Measurements from ENCODE around the gene UBE2H.
"Not testable (repeated sequence)": the region's sequence is repeated elsewhere in the genome, so short reads cannot be mapped to it uniquely, and the experiment has no call there.

The UBE2H gene

DNA sequence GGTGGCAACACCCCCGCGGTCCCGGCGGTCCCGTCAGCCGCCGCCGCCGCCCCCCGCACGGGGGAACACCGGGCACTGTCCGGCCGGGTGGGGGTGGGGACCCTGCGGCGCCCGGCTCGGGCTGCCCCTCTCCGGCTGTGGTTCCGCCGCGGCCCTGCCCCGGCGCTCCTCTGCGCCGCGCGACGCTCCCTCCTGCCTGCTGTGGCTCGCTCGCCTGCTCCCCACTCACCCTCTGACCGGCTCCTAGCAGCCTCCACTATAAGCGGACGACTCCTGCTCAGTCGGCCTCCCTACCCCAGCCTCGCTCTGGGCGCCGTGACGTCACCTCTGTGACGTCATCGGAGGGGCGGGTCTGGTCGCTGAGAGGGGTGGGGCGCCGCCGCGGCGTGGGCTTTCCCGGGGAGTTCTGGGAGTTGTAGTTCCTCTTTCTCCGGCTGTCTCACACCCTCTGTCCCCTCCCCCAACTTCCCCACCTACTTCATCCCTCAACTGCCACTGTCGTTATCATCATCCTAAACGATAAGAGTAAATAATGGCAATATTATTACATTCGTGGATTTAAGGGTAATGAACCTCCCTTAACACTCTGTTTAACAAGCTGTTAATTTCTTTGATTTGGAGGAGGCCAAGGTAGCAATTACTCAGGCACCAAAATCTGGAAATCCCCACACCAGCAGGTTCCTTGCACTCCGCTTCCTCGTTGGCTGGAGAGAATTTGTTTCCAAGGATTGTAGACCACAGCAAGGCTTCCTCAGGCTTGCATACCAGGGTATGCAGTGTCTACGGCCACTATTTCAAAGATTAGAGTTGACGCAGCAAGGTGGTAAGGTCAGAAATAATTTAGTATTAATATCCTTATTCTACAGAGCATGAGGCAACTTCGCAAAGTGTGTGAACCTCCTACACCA is at the start of gene UBE2H:
Gene UBE2H, minus strand, starts transcription at position 308 of the 908 bp plus-strand sequence. CDS start 405 bp downstream, outside the sequence.
- peaks cover 14% of the 10 kb centered on the region for H3K27me3 Mint-ChIP-seq
- peak within 1 kb of the TSS; percentile 100 for H3K4me3 Mint-ChIP-seq
- CTCF ChIA-PET, result interaction anchor here (1.7 kb wide), 1 partner anchor 123 kb away, joined by 6 read pairs; no protein-coding TSS in a partner anchor
- DNase-seq, result peak; percentile 90
- no peaks in the 10 kb centered on the region for H3K9me3 Mint-ChIP-seq
- peaks cover 7% of the 10 kb centered on the region for H3K36me3 Mint-ChIP-seq
- peak within 1 kb of the TSS; percentile 99 for H3K27ac Mint-ChIP-seq
- peaks cover 11% of the 10 kb centered on the region for H3K4me1 Mint-ChIP-seq

DNA sequence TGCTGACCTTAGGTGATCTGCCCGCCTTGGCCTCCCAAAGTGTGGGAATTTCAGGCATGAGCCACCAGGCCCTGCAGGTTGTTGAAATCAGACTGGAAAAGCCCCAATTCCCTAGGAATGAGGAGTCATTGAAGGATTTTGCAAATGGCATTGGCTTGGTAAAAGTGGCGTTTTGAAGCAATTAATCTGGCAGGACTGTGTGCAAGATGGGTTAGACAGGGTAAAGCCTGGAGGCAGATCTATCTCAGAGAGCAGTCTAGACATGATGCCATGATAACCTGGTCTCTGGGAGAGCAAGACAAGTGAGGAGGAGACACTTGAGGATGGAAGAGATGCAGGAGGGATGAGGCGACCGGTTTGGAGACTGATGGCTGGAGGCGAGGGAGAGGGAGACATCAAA is 45.7 kb upstream of the UBE2H start:
- CTCF ChIA-PET, result interaction anchor here (2.1 kb wide), 1 partner anchor 13 kb away, joined by 5 read pairs; no protein-coding TSS in a partner anchor
- DNase-seq, result no peak
- H3K4me3 Mint-ChIP-seq, result no peak overlapping the region
- no peak overlapping the region for H3K27ac Mint-ChIP-seq
- no peaks in the 10 kb centered on the region for H3K4me1 Mint-ChIP-seq
- H3K9me3 Mint-ChIP-seq, result no peaks in the 10 kb centered on the region
- no peaks in the 10 kb centered on the region for H3K36me3 Mint-ChIP-seq
- no peaks in the 10 kb centered on the region for H3K27me3 Mint-ChIP-seq

DNA sequence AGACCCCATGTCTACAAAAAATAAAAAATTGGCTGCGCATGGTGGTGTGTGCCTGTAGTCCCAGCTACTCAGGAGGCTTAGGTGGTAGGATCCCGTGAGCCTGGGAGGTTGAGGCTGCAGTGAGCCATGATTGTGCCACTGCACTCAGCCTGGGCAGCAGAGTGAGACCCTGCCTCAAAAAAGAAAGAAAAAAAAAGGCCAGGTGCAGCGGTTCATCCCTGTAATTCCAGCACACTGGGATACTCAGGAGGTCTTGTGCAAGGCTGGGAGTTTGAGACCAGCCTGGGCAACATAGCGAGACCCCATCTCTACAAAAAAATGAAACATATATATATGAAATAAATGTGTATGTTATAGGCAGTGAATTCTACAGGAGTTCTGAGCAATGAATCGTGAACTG is 44.5 kb upstream of the UBE2H start:
- DNase-seq, result no peak
- Mint-ChIP-seq H3K9me3 (no peaks in the 10 kb centered on the region), H3K4me3 (no peak overlapping the region), H3K4me1 (no peaks in the 10 kb centered on the region), H3K36me3 (no peaks in the 10 kb centered on the region), H3K27me3 (no peaks in the 10 kb centered on the region), H3K27ac (no peak overlapping the region)
- CTCF ChIA-PET, result interaction anchor here (2.1 kb wide), 1 partner anchor 14 kb away, joined by 5 read pairs; no protein-coding TSS in a partner anchor

DNA sequence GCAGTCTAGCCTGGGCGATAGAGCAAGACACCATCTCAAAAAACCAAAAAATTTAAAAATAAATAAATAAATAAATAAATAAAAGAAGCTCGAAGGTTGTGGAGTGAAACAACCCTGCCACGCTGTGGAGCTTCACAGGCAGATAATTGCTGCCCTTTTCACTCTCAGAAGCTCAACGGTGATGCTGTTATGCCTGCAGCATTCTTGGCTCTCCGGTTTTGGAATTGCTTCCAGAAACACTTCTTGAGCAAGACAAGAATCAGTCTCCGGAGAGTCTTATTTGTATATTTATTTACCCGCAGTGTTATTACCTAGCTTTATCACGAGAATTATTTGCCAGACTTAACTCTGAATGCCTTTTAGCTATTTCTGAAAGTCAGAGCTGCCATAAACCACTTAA is 40.5 kb upstream of the UBE2H start:
- Mint-ChIP-seq H3K27me3 (no peaks in the 10 kb centered on the region), H3K9me3 (no peaks in the 10 kb centered on the region), H3K4me3 (no peak overlapping the region), H3K36me3 (no peaks in the 10 kb centered on the region), H3K4me1 (peaks cover 5% of the 10 kb centered on the region), H3K27ac (no peak overlapping the region)
- CTCF ChIA-PET, result no interaction called here
- DNase-seq, result no peak

DNA sequence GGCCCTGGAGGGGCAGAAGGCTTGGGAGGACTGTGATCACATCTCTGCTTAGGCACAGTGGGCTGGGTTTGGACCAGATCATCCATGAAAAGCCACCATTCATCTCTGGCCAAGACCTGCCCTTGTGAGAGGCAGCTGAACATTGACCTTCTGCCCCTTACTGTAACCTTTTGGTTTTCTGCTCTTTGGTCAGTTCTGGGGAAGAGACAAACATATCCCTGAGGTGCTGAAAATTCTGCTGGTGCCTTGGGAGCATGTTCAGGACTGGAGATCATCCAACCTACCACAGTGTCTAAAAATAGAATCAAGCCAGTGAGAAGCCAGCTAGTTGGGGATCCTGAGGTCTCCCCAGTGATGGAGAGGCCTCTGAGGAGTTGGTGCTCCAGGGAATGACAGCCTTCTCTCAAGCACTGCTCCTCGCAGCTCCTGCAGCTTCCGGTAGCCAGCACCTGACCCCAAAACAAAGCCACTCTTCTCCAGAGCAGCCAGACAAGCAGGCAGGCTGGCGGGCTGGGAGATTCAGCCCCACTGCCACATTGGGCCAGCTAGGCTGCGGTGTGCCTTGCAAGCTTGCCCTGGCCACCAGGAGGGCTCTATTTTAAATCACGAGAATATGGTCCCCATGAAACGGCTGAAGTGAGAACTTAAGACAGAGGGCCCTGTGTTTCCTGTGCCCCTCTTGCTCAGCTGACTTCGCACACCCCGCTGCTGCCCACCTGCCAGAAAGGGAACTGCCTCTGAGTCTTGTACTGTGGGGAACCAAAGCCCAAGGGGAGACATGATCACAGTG is 37.8 kb upstream of the UBE2H start:
- Mint-ChIP-seq H3K27ac (no peak overlapping the region), H3K4me1 (peaks cover 5% of the 10 kb centered on the region), H3K36me3 (no peaks in the 10 kb centered on the region), H3K27me3 (no peaks in the 10 kb centered on the region), H3K4me3 (no peak overlapping the region), H3K9me3 (no peaks in the 10 kb centered on the region)
- no peak for DNase-seq
- CTCF ChIA-PET, result interaction anchor here (1.0 kb wide), 1 partner anchor 22 kb away, joined by 4 read pairs; no protein-coding TSS in a partner anchor

DNA sequence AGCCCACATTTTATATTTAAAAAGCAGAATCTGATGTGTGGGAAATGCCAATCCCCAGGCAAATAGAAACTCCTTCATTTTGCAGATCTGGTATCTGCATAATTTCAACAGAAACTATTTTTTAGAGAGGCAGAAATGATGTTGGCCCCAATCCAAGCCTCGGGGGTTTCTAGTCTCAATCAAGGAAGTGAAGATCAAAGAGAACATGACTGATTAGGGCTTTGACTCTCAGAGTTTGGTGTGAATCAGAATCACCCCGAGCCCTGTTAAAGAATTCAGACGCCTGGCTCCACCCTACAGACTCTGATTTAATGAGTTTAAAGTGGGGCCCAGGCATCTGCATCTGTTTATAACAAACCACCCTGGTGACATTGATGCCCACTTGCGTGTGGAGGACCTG is 36.7 kb upstream of the UBE2H start:
- Mint-ChIP-seq H3K4me1 (peaks cover 5% of the 10 kb centered on the region), H3K27me3 (no peaks in the 10 kb centered on the region), H3K36me3 (no peaks in the 10 kb centered on the region), H3K27ac (no peak overlapping the region), H3K4me3 (no peak overlapping the region), H3K9me3 (no peaks in the 10 kb centered on the region)
- CTCF ChIA-PET, result no interaction called here
- peak; percentile 27 for DNase-seq

DNA sequence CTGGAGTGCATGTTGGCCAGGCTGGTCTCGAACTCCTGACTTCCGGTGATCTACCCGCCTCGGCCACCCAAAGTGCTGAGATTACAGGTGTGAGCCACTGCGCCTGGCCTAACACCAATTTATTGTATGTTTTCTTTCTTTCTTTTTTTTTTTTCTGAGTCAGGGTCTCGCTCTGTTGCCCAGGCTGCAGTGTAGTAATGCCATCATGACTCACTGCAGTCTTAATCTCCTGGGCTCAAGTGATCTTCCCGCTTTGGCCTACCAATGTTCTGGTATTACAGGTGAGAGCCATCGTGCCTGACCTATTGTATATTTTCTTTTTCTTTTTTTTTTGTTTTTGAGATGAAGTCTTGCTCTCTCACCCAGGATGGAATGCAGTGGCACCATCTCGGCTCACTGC is 33.8 kb upstream of the UBE2H start:
- Mint-ChIP-seq H3K27ac (no peak overlapping the region), H3K4me3 (no peak overlapping the region), H3K36me3 (no peaks in the 10 kb centered on the region), H3K9me3 (no peaks in the 10 kb centered on the region), H3K27me3 (peaks cover 11% of the 10 kb centered on the region), H3K4me1 (peaks cover 5% of the 10 kb centered on the region)
- no peak for DNase-seq
- CTCF ChIA-PET, result no interaction called here

DNA sequence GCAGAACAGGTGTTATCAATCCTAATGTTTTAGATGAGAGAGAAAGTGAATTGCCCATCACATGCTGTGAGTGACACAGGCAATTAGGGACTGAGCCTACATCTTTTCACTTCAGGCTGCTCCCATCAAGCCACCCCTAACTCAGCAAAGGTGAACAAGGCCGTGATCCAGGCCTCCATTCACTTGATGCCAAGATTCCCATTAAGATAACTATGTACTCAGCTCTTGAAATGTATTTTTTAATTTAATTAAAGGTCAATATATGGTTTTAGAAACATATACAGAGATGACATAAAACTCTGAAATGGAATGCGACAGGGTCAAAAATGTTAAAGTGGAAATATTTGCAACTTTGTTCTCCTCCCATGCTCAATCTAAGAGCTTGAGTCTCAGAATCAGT is 27.9 kb upstream of the UBE2H start:
- DNase-seq, result no peak
- no peaks in the 10 kb centered on the region for H3K4me1 Mint-ChIP-seq
- CTCF ChIA-PET, result interaction anchor here (0.9 kb wide), 1 partner anchor 24 kb away, joined by 3 read pairs; no protein-coding TSS in a partner anchor
- H3K36me3 Mint-ChIP-seq, result no peaks in the 10 kb centered on the region
- no peak overlapping the region for H3K27ac Mint-ChIP-seq
- H3K9me3 Mint-ChIP-seq, result no peaks in the 10 kb centered on the region
- H3K4me3 Mint-ChIP-seq, result no peak overlapping the region
- peaks cover 15% of the 10 kb centered on the region for H3K27me3 Mint-ChIP-seq

DNA sequence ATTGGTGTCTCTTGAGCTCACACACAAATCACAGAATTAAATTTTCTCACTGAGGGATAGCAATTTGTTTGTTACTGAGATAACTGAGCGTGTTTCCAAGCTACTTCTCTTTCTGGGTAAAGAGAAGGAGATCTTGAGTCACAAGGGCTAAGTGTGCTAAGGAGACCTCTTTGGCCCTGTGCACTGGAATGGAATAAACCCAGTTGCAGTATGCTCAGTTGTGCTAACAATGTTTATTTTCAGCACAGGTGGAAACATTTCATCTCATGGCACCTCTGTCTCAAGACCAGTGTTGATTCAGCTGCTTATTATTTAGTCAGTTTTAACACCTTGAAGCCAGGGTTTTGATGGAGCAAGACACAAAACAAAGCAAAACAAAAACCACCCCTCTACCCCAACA is 22.5 kb upstream of the UBE2H start:
- H3K27me3 Mint-ChIP-seq, result peaks cover 7% of the 10 kb centered on the region
- no peak overlapping the region for H3K4me3 Mint-ChIP-seq
- DNase-seq, result no peak

DNA sequence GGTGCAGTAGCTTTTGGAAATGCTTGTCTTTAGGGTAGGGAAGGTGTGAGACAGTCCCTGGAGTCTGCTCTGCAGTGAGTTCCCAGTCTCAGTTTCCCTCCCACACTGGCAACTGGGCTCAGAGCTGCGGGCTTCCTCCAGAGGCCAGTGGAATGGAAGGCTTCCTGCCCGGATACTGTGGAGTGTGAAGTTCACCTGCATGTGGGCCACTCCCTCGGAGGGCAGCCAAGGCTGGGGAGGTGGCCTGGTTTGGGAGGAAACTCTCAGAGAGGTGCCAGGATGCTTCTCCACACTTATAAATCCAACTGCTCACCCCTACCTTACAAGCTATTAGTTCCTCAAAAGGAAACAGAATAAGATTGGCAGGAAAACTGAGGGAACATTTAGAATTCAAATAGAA is 18.1 kb upstream of the UBE2H start:
- Mint-ChIP-seq H3K27me3 (peaks cover 7% of the 10 kb centered on the region), H3K27ac (no peak overlapping the region), H3K4me1 (no peaks in the 10 kb centered on the region), H3K9me3 (no peaks in the 10 kb centered on the region), H3K36me3 (no peaks in the 10 kb centered on the region), H3K4me3 (no peak overlapping the region)
- CTCF ChIA-PET, result no interaction called here
- no peak for DNase-seq

More for the DNA sequence above, 22.5 kb upstream of the UBE2H start:
- H3K9me3 Mint-ChIP-seq, result no peaks in the 10 kb centered on the region
- no peaks in the 10 kb centered on the region for H3K4me1 Mint-ChIP-seq
- no peaks in the 10 kb centered on the region for H3K36me3 Mint-ChIP-seq
- H3K27ac Mint-ChIP-seq, result no peak overlapping the region
- CTCF ChIA-PET, result no interaction called here

DNA sequence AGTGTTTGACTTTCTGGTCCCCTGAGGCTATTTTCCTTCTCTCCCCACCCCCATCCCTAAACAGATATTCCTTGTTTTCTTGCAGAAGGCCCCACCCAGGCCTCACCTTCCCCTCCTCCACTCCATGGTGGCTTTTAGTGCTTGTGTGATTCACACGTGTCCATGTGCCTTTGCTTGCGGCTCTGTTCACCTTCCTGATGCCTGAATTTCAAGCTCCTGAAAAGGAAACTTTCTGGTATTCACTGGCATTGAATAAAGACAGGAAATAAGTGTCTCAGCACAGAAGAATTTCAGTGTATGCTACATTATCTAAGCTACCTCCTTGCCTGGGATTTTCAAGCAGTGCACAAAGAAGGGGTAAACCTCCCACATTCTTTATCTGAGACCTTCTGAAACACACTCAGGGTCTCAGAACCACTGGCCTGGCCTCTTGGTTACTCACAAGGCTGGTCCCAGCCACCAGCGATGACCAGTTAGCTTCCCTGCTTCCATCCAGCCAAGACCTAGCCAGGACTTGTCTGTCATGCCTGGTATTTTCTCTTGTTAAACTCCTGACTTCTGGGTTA is 17.2 kb upstream of the UBE2H start:
- Mint-ChIP-seq H3K27ac (no peak overlapping the region), H3K36me3 (no peaks in the 10 kb centered on the region), H3K9me3 (no peaks in the 10 kb centered on the region), H3K27me3 (peaks cover 8% of the 10 kb centered on the region), H3K4me1 (no peaks in the 10 kb centered on the region), H3K4me3 (no peak overlapping the region)
- CTCF ChIA-PET, result no interaction called here
- DNase-seq, result no peak

DNA sequence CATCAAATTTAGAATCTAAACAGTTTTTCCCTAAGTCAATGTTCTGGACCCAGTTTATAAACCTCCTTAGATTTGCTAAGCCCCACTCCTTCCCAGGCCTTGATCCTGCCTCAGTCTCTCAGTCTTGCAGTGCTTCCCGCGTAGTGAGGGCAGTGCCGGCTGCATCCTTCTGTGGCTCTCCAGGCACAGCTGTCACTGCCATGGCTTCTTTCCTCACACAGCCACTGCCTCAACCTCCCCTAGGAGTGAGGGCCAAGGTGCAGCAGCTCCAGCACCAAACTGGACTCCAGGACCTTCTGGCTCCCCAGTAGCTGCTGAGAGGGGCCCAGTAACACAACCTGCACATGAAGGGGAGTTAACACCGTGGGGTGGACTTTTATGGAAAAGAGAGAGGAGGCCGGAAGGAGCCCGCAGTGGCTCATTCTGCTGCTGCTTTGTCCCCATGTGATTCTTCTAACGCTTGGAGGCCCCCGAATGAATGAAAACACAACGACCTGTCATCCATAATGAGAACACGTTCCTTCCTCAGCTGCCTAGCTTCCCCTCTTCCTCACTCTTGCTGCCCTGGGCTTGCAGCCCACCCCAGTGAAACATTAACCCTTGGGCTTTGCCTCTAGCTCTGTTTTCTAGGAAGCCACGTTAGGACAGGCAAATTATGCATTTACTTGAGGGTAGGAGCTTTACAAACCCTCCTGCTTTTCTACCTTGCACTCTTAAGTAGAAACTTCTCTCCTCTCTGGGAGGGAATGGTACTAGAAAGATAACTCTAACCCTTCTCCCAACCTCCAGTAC is 16.0 kb upstream of the UBE2H start:
- CTCF ChIA-PET, result interaction anchor here (0.7 kb wide), 1 partner anchor 22 kb away, joined by 4 read pairs; no protein-coding TSS in a partner anchor
- Mint-ChIP-seq H3K36me3 (no peaks in the 10 kb centered on the region), H3K4me3 (no peak overlapping the region), H3K4me1 (no peaks in the 10 kb centered on the region), H3K27me3 (peaks cover 6% of the 10 kb centered on the region), H3K27ac (no peak overlapping the region), H3K9me3 (no peaks in the 10 kb centered on the region)
- no peak for DNase-seq

DNA sequence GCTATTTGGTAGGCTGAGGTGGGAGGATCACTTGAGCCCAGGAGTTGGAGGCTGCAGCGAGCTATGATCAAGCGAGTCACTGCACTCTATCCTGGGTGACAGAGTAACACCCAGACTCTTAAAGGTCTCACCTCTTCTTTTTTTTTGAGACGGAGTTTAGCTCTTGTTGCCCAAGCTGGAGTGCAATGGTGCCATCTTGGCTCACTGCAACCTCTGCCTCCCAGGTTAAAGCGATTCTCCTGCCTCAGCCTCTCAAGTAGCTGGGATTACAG is 7.4 kb upstream of the UBE2H start:
- H3K4me1 Mint-ChIP-seq, H3K4me3 Mint-ChIP-seq, CTCF ChIA-PET, H3K27ac Mint-ChIP-seq, H3K9me3 Mint-ChIP-seq, DNase-seq, H3K36me3 Mint-ChIP-seq: not testable (repeated sequence)
- H3K27me3 Mint-ChIP-seq, result peaks cover 27% of the 10 kb centered on the region
